GM12892 (cell line): Measurements from ENCODE around the gene TOGARAM2.

Experiments
- POLR2A ChIP-seq: IDR thresholded peaks from 2 replicates; pipeline ENCODE4 v1.6.1; 2011; ENCODE audit warnings: low read depth, low read length, control low read depth
- POLR2AphosphoS5 ChIP-seq: IDR thresholded peaks from 2 replicates; pipeline ENCODE4 v1.6.1; 2011; ENCODE audit warnings: low read depth, low read length, control low read depth

- TF ChIP-seq POLR2AphosphoS5 (no peak), POLR2A (no peak)
Measured at GRCh38 chr2:29097569-29097968, 116.5 kb downstream of the TOGARAM2 start.
